OCI-LY3 (cell line): Measurements from ENCODE around the gene TMEM185B.

ENCODE experiments used
- H2AFZ ChIP-seq: fragments of 200-600, 300-600 bp; shearing (Covaris generic); 2 replicates; pipeline ENCODE4 v1.6.0; 2014; ENCODE audit warnings: antibody characterized with exemption, low read depth, low read length
- H3K27ac ChIP-seq: fragments of 200-600, 300-600 bp; sonication (generic); 2 replicates; pipeline ENCODE4 v1.5.1; 2014; ENCODE audit warnings: mild to moderate bottlenecking, low read length, moderate library complexity, mixed read lengths
- H3K27me3 ChIP-seq: fragments of 200-600, 300-600 bp; sonication (generic); 2 replicates; pipeline ENCODE4 v1.6.1; 2014; ENCODE audit warnings: low read depth, low read length, mixed read lengths
- H3K36me3 ChIP-seq: fragments of 200-600, 300-600 bp; sonication (generic); replicated peaks from 2 replicates; pipeline ENCODE3; 2014; ENCODE audit warnings: low read depth, low read length, mixed read lengths
- H3K4me1 ChIP-seq: fragments of 300-600, 200-600 bp; sonication (generic); 2 replicates; pipeline ENCODE4 v1.6.1; 2014; ENCODE audit warnings: low read length, mixed read lengths
- H3K4me2 ChIP-seq: fragments of 200-600, 300-600 bp; sonication (generic); 2 replicates; pipeline ENCODE4 v1.6.1; 2014; ENCODE audit warnings: low read length, mixed read lengths
- H3K4me3 ChIP-seq: fragments of 300-600, 200-600 bp; sonication (generic); 2 replicates; pipeline ENCODE4 v1.5.1; 2014; ENCODE audit warnings: antibody characterized with exemption, mild to moderate bottlenecking, low read length, moderate library complexity
- H3K79me2 ChIP-seq: fragments of 300-600, 200-600 bp; shearing (Covaris generic); 2 replicates; pipeline ENCODE4 v1.6.1; 2014; ENCODE audit warnings: mild to moderate bottlenecking, low read length, mixed read lengths
- H3K9ac ChIP-seq: fragments of 300-600, 200-600 bp; shearing (Covaris generic); 2 replicates; pipeline ENCODE4 v1.6.0; 2014; ENCODE audit warnings: mild to moderate bottlenecking, low read length, moderate library complexity
- H3K9me3 ChIP-seq: fragments of 200-600, 300-600 bp; shearing (Covaris generic); 2 replicates; pipeline ENCODE4 v1.6.1; 2014; ENCODE audit warnings: low read length, mixed read lengths; ENCODE audit not compliant: insufficient read depth
- H4K20me1 ChIP-seq: fragments of 200-600, 300-600 bp; sonication (generic); 2 replicates; pipeline ENCODE4 v1.6.1; 2016; ENCODE audit warnings: low read length, mixed read lengths; ENCODE audit not compliant: insufficient read depth
- EZH2phosphoT487 ChIP-seq: fragments of 200-600 bp; shearing (Covaris generic); IDR thresholded peaks from 2 replicates; pipeline ENCODE4 v1.6.1; 2018; ENCODE audit warnings: antibody characterized with exemption, mixed run types, low read depth
- TF ChIP-seq, protein P1 (sequence below): fragments of 200-600, 300-600 bp; sonication (generic); IDR thresholded peaks from 2 replicates; pipeline ENCODE4 v1.5.1; 2014; ENCODE audit warnings: antibody characterized with exemption, low read length, low read depth

Gene TMEM185B

DNA sequence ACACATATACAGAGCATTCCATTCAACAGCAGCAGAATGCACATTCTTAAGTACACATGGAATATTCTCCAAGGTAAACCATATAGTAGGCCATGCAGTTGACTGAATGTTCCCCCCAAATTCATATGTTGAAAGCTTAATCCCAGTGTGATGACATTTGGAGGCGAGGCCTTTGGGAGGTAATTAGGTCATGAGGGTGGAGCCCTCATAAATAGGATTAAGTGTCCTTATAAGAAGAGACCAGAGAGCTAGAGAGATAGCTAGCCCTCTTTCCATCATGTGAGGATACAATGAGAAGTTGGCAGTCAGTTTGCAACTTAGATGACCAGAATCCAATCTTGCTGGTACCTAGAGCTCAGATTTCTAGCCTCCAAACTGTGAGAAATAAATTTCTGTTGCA is 27.6 kb downstream of the TMEM185B start:
- no peaks in the 10 kb centered on the region for H3K79me2 ChIP-seq

DNA sequence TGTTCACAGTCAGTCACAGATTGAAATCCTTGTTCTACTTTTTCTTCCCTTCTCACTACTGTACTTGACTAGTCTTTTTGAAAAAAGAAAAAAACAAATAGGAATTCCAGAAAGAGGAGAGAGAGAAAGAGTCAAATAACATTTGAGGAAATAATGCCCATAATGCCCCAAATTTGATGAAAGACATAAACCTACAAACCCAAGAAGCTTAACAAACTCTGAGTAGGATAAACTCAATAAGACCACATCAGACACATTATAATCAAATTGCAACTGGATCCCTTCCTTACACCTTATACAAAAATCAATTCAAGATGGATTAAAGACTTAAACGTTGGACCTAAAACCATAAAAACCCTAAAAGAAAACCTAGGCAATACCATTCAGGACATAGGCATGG is 30.9 kb downstream of the TMEM185B start:
- Histone ChIP-seq H3K4me2 (no peak overlapping the region), H3K4me3 (no peak overlapping the region), H3K9me3 (no peaks in the 10 kb centered on the region), H3K27me3 (no peaks in the 10 kb centered on the region), H3K79me2 (no peaks in the 10 kb centered on the region), H3K36me3 (peaks cover 2% of the 10 kb centered on the region), H3K27ac (no peak overlapping the region), H4K20me1 (no peaks in the 10 kb centered on the region), H3K4me1 (no peaks in the 10 kb centered on the region), H3K9ac (no peak overlapping the region), H2AFZ (no peak overlapping the region)
- TF ChIP-seq, protein P1, sequence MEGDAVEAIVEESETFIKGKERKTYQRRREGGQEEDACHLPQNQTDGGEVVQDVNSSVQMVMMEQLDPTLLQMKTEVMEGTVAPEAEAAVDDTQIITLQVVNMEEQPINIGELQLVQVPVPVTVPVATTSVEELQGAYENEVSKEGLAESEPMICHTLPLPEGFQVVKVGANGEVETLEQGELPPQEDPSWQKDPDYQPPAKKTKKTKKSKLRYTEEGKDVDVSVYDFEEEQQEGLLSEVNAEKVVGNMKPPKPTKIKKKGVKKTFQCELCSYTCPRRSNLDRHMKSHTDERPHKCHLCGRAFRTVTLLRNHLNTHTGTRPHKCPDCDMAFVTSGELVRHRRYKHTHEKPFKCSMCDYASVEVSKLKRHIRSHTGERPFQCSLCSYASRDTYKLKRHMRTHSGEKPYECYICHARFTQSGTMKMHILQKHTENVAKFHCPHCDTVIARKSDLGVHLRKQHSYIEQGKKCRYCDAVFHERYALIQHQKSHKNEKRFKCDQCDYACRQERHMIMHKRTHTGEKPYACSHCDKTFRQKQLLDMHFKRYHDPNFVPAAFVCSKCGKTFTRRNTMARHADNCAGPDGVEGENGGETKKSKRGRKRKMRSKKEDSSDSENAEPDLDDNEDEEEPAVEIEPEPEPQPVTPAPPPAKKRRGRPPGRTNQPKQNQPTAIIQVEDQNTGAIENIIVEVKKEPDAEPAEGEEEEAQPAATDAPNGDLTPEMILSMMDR = no peak
- no peak for TF ChIP-seq EZH2phosphoT487

More for the DNA sequence above, 27.6 kb downstream of the TMEM185B start:
- no peaks in the 10 kb centered on the region for H3K9me3 ChIP-seq
- no peaks in the 10 kb centered on the region for H3K4me1 ChIP-seq
- no peak overlapping the region for H3K4me2 ChIP-seq
- no peaks in the 10 kb centered on the region for H4K20me1 ChIP-seq
- peaks cover 2% of the 10 kb centered on the region for H3K36me3 ChIP-seq
- no peak overlapping the region for H2AFZ ChIP-seq
- H3K27ac ChIP-seq = no peak overlapping the region
- no peak overlapping the region for H3K4me3 ChIP-seq
- no peaks in the 10 kb centered on the region for H3K27me3 ChIP-seq
- TF ChIP-seq, protein P1 = no peak
- no peak for TF ChIP-seq EZH2phosphoT487
- no peak overlapping the region for H3K9ac ChIP-seq

DNA sequence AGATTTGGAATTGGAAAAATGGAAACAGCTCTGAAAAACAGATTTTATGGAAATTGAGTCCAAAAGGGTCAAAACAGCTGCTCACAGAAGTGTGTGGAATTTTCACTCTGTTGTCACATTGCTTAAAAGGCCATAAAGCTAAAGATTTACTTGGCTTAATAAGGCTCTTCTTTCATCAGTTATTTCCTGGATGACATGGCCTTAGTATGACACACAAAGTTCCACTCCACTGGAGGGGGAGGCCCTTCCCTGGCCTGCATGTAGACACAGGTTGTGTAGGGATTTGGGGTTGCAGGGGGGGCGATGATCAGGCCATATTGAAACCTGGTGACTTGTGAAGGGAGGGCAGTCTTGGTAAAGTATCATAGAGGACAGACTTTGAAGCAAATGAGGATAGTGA is 34.0 kb downstream of the TMEM185B start:
- no peak overlapping the region for H3K27ac ChIP-seq
- H3K9me3 ChIP-seq = no peaks in the 10 kb centered on the region
- peaks cover 11% of the 10 kb centered on the region for H3K36me3 ChIP-seq
- H3K79me2 ChIP-seq = no peaks in the 10 kb centered on the region
- TF ChIP-seq, protein P1 = no peak
- TF ChIP-seq EZH2phosphoT487 = no peak
- H3K4me2 ChIP-seq = no peak overlapping the region
- H3K4me3 ChIP-seq = no peak overlapping the region
- no peaks in the 10 kb centered on the region for H3K4me1 ChIP-seq
- no peaks in the 10 kb centered on the region for H4K20me1 ChIP-seq
- H2AFZ ChIP-seq = no peak overlapping the region
- no peaks in the 10 kb centered on the region for H3K27me3 ChIP-seq
- H3K9ac ChIP-seq = no peak overlapping the region

DNA sequence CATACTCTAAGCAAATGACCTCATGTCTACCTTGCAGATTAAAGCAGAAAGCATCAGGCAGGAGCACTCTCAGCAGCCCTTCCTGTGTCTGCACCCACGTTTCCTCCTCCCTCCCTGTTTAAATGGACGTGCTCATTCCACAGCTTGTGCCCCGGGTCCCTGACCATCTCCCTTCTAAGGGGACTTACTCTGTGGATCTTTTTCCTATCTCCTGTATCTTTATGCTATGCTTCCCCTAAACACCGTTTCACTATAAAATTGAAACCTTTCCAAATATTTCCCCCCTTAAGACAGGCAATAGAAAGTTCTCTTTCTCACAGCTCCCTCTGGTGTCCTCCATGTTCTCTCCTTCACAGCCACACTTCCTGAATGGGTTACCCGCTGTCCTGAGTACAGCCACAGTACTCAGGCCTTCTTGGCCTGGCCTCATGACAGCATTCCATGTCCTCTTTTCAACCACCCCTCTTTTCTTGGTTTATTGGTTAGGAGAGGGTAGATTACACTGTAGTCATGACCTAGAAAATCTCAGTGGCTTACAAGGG is 41.1 kb downstream of the TMEM185B start:
- peaks cover 9% of the 10 kb centered on the region for H3K4me1 ChIP-seq
- no peak overlapping the region for H3K4me2 ChIP-seq

More for the DNA sequence above, 41.1 kb downstream of the TMEM185B start:
- Histone ChIP-seq H3K79me2 (no peaks in the 10 kb centered on the region), H3K4me3 (no peak overlapping the region), H3K27me3 (no peaks in the 10 kb centered on the region), H3K36me3 (peaks cover 61% of the 10 kb centered on the region), H3K27ac (no peak overlapping the region), H3K9me3 (no peaks in the 10 kb centered on the region), H2AFZ (no peak overlapping the region), H4K20me1 (peaks cover 7% of the 10 kb centered on the region; the same call in 1 of the 2 replicates), H3K9ac (no peak overlapping the region)
- TF ChIP-seq, protein P1 = no peak
- no peak for TF ChIP-seq EZH2phosphoT487
